ENCODE data around the gene INKA1. TPM values are rescaled to one million over a fixed set of nuclear protein-coding genes. Genes with fewer than 3 reads are reported as not detected.
A peak's percentile ranks its signal among the peaks of the same experiment; 100 is the strongest.
"Not testable (repeated sequence)": the region's sequence is repeated elsewhere in the genome, so short reads cannot be mapped to it uniquely, and the experiment has no call there.

INKA1 gene
- total and polyA plus RNA-seq, 8 donors, result 0.55 to 2.0 (median 0.70) TPM

DNA sequence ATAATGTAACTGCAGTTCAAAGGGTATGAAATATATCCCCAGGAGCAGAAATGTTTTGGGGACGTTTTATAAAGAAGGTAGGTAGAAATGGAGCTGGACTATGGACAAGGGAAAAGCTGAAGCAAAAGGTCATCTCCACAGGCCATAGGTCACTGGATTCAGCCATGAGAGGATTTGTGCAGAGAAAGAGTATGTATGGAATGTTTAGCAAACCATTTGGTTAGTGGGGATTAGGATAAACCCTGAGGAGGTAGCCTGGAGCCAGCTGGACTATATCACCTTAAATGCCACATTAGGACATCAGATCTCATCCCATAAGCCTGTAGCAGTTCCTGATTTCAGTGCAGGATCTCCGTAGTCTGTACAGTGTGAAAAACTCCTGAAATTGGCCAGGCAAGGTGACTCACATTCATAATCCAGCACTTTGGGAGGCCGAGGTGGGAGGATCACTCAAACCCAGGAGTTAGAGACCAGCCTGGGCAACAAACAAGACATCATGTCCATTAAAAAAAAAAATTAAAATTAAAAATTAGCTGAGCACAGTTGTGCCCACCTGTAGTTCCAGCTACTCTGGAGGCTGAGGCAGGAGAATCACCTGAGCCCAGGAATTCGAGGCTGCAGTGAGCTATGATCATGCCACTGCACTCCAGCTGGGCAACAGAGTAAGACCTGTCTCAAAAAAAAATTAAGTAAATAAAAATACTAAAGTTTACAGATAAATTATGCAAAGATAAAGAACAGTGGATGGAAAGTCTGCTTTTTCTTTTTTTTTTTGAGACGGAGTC lies 21.5 kb upstream of the INKA1 start:
- Histone ChIP-seq H3K36me3 (peaks cover 0 to 4% (median 0%) of the 10 kb centered on the region in 3 donors), H3K4me3 (no peak overlapping the region), H3K4me1 (peaks cover 0 to 12% (median 7%) of the 10 kb centered on the region in 3 donors), H3K27me3 (no peaks in the 10 kb centered on the region), H3K27ac (no peak overlapping the region), H3K9me3 (no peaks in the 10 kb centered on the region)
- ATAC-seq, result no peak
- no peak for DNase-seq
- 79 to 94% methylated on average over 5 of the region's 5 CpGs for WGBS, 2 donors
- FAIRE-seq, result no peak
- TF ChIP-seq, protein P1, sequence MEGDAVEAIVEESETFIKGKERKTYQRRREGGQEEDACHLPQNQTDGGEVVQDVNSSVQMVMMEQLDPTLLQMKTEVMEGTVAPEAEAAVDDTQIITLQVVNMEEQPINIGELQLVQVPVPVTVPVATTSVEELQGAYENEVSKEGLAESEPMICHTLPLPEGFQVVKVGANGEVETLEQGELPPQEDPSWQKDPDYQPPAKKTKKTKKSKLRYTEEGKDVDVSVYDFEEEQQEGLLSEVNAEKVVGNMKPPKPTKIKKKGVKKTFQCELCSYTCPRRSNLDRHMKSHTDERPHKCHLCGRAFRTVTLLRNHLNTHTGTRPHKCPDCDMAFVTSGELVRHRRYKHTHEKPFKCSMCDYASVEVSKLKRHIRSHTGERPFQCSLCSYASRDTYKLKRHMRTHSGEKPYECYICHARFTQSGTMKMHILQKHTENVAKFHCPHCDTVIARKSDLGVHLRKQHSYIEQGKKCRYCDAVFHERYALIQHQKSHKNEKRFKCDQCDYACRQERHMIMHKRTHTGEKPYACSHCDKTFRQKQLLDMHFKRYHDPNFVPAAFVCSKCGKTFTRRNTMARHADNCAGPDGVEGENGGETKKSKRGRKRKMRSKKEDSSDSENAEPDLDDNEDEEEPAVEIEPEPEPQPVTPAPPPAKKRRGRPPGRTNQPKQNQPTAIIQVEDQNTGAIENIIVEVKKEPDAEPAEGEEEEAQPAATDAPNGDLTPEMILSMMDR (IDR thresholded peaks at IDR 0.05), result no peak
- intact Hi-C loops (cut with DNase I), result no loop called here

DNA sequence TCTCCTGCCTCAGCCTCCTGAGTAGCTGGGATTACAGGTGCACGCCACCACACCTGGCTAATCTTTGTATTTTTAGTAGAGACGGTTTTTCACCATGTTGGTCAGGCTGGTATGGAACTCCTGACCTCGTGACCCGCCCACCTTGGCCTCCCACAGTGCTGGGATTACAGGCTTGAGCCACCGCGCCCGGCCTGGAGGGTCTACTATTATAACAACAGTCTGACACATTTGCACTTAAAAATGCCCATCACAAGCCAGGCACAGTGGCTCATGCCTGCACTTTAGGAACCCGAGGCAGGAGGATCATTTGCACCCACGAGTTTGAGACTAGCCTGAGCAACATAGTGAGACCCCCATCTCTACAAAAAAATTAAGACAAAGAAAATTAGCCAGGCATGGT lies 20.8 kb upstream of the INKA1 start:
- intact Hi-C loops (cut with DNase I); FAIRE-seq; H3K36me3 ChIP-seq; H3K27ac ChIP-seq; ATAC-seq; H3K27me3 ChIP-seq; H3K9me3 ChIP-seq; H3K4me3 ChIP-seq: not testable (repeated sequence)
- DNase-seq, result peak in 1 of 6 donors; percentile 21
- 95 to 99% methylated on average over 9 of the region's 9 CpGs for WGBS, 2 donors
- peaks cover 0 to 17% (median 7%) of the 10 kb centered on the region in 3 donors for H3K4me1 ChIP-seq

DNA sequence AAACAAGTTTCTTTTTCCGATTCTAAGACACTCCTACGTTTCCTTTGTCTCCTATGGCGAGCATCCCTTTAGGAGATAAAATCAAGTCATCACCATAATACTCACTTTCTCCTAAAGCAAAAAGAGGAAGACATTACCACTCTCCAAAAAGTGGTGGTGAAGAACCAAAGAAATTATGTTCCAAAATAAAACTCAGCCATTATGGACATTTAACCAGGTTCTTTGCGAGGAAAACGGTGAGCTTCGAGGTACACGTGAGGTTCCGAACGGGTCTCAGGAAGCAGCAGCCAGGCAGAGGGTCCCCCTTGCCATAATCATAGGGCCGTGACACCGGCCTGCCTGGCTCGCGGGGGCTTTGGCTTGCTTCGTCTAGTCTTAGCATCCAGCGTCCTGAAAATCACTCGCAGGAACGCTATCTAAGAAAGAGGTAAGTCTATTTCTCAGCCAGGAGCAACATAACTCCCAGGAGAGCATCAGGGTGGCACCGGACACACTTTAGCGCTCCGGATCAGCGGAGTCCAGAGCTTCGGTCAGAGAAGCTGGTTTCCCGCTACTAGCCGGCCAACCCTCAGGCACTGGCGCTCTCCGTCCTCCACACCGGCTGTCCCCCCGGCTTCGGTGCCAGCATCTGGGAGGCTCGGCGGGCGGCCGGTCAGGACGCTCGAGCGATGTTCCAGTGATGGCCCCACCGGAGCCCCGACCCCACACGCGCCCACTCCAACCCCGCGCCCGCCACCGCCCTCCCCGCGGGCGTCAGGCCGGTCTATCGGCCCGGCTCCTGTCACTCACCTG lies 17.3 kb upstream of the INKA1 start:
- ATAC-seq, result peak; percentile 46 to 68 (median 61)
- no peaks in the 10 kb centered on the region for H3K27me3 ChIP-seq
- WGBS, 2 donors, result 2% methylated on average over 46 to 50 of the region's 50 CpGs
- H3K4me3 ChIP-seq, result peak overlapping the region; percentile 69 to 99 (median 94)
- peak overlapping the region; percentile 92 to 97 (median 95) for H3K27ac ChIP-seq
- TF ChIP-seq, protein P1 (IDR thresholded peaks at IDR 0.05), result no peak
- DNase-seq, result no peak
- peaks cover 0 to 13% (median 7%) of the 10 kb centered on the region in 3 donors for H3K4me1 ChIP-seq
- H3K9me3 ChIP-seq, result no peaks in the 10 kb centered on the region
- intact Hi-C loops (cut with DNase I), result no loop called here
- peaks cover 0 to 4% (median 0%) of the 10 kb centered on the region in 3 donors for H3K36me3 ChIP-seq
- FAIRE-seq, result no peak

DNA sequence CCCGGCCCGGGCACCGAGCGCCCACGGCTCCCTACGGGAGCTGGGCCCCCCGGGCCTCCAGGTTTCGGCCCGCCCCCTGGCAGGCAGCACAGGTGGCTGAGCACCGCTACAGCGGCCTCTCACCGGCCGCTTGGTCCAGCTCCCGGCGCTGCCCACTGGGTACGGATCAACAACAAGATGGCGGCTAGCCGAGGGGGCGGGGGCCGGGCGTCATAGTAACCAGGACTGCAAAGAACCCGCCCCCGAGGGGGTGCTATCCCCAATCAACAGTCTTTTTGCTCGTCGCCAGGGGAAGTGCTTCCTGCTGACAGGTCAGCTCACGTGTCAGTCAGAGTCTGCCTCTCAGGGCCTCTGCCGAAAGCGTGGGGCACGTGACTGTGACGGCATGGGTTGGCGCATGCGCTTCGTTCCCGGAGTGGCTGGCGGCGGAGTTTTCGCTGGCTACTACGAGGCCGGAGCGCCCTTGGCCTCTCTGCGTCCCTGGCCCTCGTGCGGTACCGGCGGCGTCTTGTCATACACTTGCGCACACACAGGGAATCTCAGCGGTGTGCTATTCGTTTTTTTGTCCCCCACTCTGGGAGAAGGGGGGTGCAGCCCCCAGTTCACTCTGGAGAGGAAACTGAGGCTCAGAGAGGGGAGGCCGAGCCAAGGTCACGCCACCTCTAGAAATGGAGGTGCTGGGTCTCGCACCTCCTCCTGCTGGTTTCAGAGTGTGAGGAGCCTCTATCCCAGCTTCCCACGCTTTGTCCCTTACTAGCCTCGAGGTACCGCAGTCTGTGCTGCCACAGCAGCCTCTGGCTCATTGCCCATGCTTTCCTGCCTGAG lies 16.5 kb upstream of the INKA1 start, which contains the start of gene IP6K1:
TSS of gene IP6K1 (minus strand) at position 186 of the 825 bp plus-strand sequence. CDS start 38,502 bp downstream, outside the sequence.
- Histone ChIP-seq H3K27me3 (no peaks in the 10 kb centered on the region), H3K27ac (peak within 1 kb of the TSS; percentile 92 to 97 (median 95)), H3K4me3 (peak within 1 kb of the TSS; percentile 69 to 99 (median 94)), H3K4me1 (peaks cover 0 to 11% (median 7%) of the 10 kb centered on the region in 3 donors), H3K9me3 (no peaks in the 10 kb centered on the region), H3K36me3 (no peaks in the 10 kb centered on the region)
- DNase-seq (peak; percentile 99 to 100 (median 100)), ATAC-seq (peak; percentile 97 to 100 (median 99)), FAIRE-seq (peak; percentile 87)
- WGBS, 2 donors, result 4 to 5% methylated on average over 54 to 55 of the region's 55 CpGs
- TF ChIP-seq, protein P1 (IDR thresholded peaks at IDR 0.05), result no peak
- intact Hi-C loops (cut with DNase I), result no loop called here

DNA sequence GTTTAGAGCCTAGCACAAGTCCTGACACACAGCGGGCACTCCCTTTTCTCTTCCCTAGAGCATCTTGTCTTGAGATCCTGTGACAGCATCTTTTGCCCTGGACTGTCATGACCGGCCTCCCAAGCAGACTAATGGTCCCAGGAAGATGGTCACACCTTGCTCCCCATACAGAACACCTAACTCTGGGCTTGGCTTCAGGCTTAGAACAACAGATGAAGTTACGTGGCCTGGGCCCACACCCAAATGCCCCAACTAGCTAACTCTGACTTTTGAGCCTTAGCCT lies 15.9 kb upstream of the INKA1 start:
- no peak for DNase-seq
- FAIRE-seq, result no peak
- WGBS, 2 donors, result 76 to 80% methylated on average over 3 of the region's 3 CpGs
- H3K9me3 ChIP-seq, result no peaks in the 10 kb centered on the region
- no peaks in the 10 kb centered on the region for H3K36me3 ChIP-seq
- TF ChIP-seq, protein P1 (IDR thresholded peaks at IDR 0.05), result no peak
- H3K27ac ChIP-seq, result peak overlapping the region in 3 of 4 donors; percentile 92 to 97 (median 96)
- H3K4me1 ChIP-seq, result peaks cover 0 to 11% (median 7%) of the 10 kb centered on the region in 3 donors
- H3K27me3 ChIP-seq, result no peaks in the 10 kb centered on the region
- intact Hi-C loops (cut with DNase I), result no loop called here
- ATAC-seq, result no peak
- peak overlapping the region in 2 of 4 donors; percentile 94 to 99 for H3K4me3 ChIP-seq
